ENCODE data around the gene TMED3.
"Not testable (repeated sequence)": the region's sequence is repeated elsewhere in the genome, so short reads cannot be mapped to it uniquely, and the experiment has no call there.

The TMED3 gene

GRCh38 chr15:79314811-79315210 lies 3.9 kb downstream of the TMED3 start:
- no peak for TF ChIP-seq CTCF (IDR thresholded peaks at IDR 0.05; ENCODE audit: insufficient read depth, low read length, missing control alignments)
- DNase-seq (ENCODE audit: low read depth, low spot score) = no peak
- no peak overlapping the region for H3K4me3 ChIP-seq (ENCODE audit: low read depth, low read length)
- CTCF ChIA-PET = interaction anchor here (0.7 to 1.9 kb wide), 6 partner anchors 21 to 540 kb away, joined by 3 to 7 read pairs (median 3); no protein-coding TSS in a partner anchor
- POLR2A ChIA-PET = no interaction called here

GRCh38 chr15:79315623-79316328 lies 4.9 kb downstream of the TMED3 start:
- CTCF ChIA-PET = interaction anchor here (1.5 to 1.9 kb wide), 2 partner anchors 24 kb away, joined by 5 to 7 read pairs; no protein-coding TSS in a partner anchor
- no peak for DNase-seq (ENCODE audit: low read depth, low spot score)
- no peak overlapping the region for H3K4me3 ChIP-seq (ENCODE audit: low read depth, low read length)
- POLR2A ChIA-PET = no interaction called here
- TF ChIP-seq CTCF (IDR thresholded peaks at IDR 0.05; ENCODE audit: insufficient read depth, low read length, missing control alignments) = no peak

- ChIA-PET POLR2A (no interaction called here), CTCF (interaction anchor here (1.5 kb wide), 1 partner anchor 23 kb away, joined by 5 read pairs; no protein-coding TSS in a partner anchor)
- DNase-seq (ENCODE audit: low read depth, low spot score) = no peak
- H3K4me3 ChIP-seq (ENCODE audit: low read depth, low read length) = no peak overlapping the region
- TF ChIP-seq CTCF (IDR thresholded peaks at IDR 0.05; ENCODE audit: insufficient read depth, low read length, missing control alignments) = no peak
These were observed 6.0 kb downstream of the TMED3 start for GRCh38 chr15:79316864-79317263.

- CTCF ChIA-PET = interaction anchor here (2.7 kb wide), 1 partner anchor 20 kb away, joined by 8 read pairs; no protein-coding TSS in a partner anchor
- DNase-seq (ENCODE audit: low read depth, low spot score); POLR2A ChIA-PET: not testable (repeated sequence)
These were observed 9.1 kb downstream of the TMED3 start for GRCh38 chr15:79319973-79320372.

GRCh38 chr15:79321876-79322275 lies 11.0 kb downstream of the TMED3 start:
- no peak for TF ChIP-seq CTCF (IDR thresholded peaks at IDR 0.05; ENCODE audit: insufficient read depth, low read length, missing control alignments)
- POLR2A ChIA-PET = no interaction called here
- CTCF ChIA-PET = interaction anchor here (1.1 to 10.8 kb wide), 3 partner anchors 13 to 274 kb away, joined by 3 to 76 read pairs (median 3); no protein-coding TSS in a partner anchor
- no peak for DNase-seq (ENCODE audit: low read depth, low spot score)
- H3K4me3 ChIP-seq (ENCODE audit: low read depth, low read length) = no peak overlapping the region

More at GRCh38 chr15:79319973-79320372, 9.1 kb downstream of the TMED3 start:
- not testable (repeated sequence) for H3K4me3 ChIP-seq (ENCODE audit: low read depth, low read length)

GRCh38 chr15:79322306-79322705 lies 11.4 kb downstream of the TMED3 start:
- H3K4me3 ChIP-seq (ENCODE audit: low read depth, low read length) = no peak overlapping the region
- ChIA-PET CTCF (interaction anchor here (1.1 to 10.8 kb wide), 2 partner anchors 12 to 17 kb away, joined by 3 to 76 read pairs; no protein-coding TSS in a partner anchor), POLR2A (no interaction called here)
- no peak for TF ChIP-seq CTCF (IDR thresholded peaks at IDR 0.05; ENCODE audit: insufficient read depth, low read length, missing control alignments)
- no peak for DNase-seq (ENCODE audit: low read depth, low spot score)

All from AG04449 (cell line).